CD14-positive monocyte (primary cell): ENCODE measurements around the gene LIF. TPM values are rescaled to one million over a fixed set of nuclear protein-coding genes. Genes with fewer than 3 reads are reported as not detected.
"Not testable (repeated sequence)": the region's sequence is repeated elsewhere in the genome, so short reads cannot be mapped to it uniquely, and the experiment has no call there.

Experiments used
- DNase-seq, 3 donors: peaks; one replicate each; pipeline ENCODE4 v3.0.0-alpha.2; 2011 to 2022
- H2AFZ ChIP-seq: 2 replicates; pipeline ENCODE4 v1.6.0; 2012; ENCODE audit warnings: mild to moderate bottlenecking, low read depth, low read length, inconsistent platforms; ENCODE audit not compliant: insufficient read depth, poor library complexity, severe bottlenecking
- H3K27ac ChIP-seq, 2 donors: 1 replicate in 1 of 2; 2 replicates in 1 of 2; pipeline ENCODE4 v1.5.1; 2012 to 2013; ENCODE audit warnings: low read length in 2 of 2, control low read depth in 1 of 2, inconsistent platforms in 1 of 2, low read depth in 1 of 2, mild to moderate bottlenecking in 1 of 2
- H3K27me3 ChIP-seq, 2 donors: one replicate each; pipeline versions ENCODE4 v1.6.0 to v1.6.1; 2011 to 2013; ENCODE audit warnings: low read length in 2 of 2; ENCODE audit not compliant: control insufficient read depth in 2 of 2, insufficient read depth in 2 of 2
- H3K36me3 ChIP-seq, 2 donors: replicated peaks in 1 of 2; 1 replicate in 1 of 2; 2 replicates in 1 of 2; pipeline versions ENCODE4 v1.5.1 to v1.6.1; 2012 to 2013; ENCODE audit warnings: low read length in 2 of 2, control low read depth in 1 of 2, inconsistent platforms in 1 of 2, mild to moderate bottlenecking in 1 of 2; ENCODE audit not compliant: insufficient read depth in 2 of 2, control insufficient read depth in 1 of 2
- H3K4me1 ChIP-seq, 2 donors: 1 replicate in 1 of 2; 2 replicates in 1 of 2; pipeline versions ENCODE4 v1.5.1 to v1.6.1; 2012 to 2013; ENCODE audit warnings: low read length in 2 of 2, control low read depth in 1 of 2, inconsistent platforms in 1 of 2, mild to moderate bottlenecking in 1 of 2, moderate library complexity in 1 of 2; ENCODE audit not compliant: insufficient read depth in 2 of 2, control insufficient read depth in 1 of 2
- H3K4me2 ChIP-seq: replicated peaks from 2 replicates; pipeline ENCODE3; 2012; ENCODE audit warnings: low read length, moderate library complexity, mild to moderate bottlenecking; ENCODE audit not compliant: poor library complexity, severe bottlenecking; ENCODE audit errors: extremely low read depth
- H3K4me3 ChIP-seq, 3 experiments: fragments of 200-600 bp in 1 of 3; sonication (generic) in 1 of 3; replicated peaks in 1 of 3; 1 replicate in 2 of 3; 2 replicates in 1 of 3; pipeline ENCODE4 v1.5.1; 2011 to 2013; ENCODE audit warnings: low read length in 3 of 3, mild to moderate bottlenecking in 3 of 3, control low read depth in 2 of 3, low read depth in 2 of 3, inconsistent platforms in 1 of 3, moderate library complexity in 1 of 3
- H3K79me2 ChIP-seq: 2 replicates; pipeline ENCODE4 v1.6.0; 2012; ENCODE audit warnings: mild to moderate bottlenecking, control low read depth, inconsistent platforms, low read length, moderate library complexity; ENCODE audit not compliant: insufficient read depth
- H3K9ac ChIP-seq: 2 replicates; pipeline ENCODE4 v1.6.0; 2017; ENCODE audit warnings: low read length, mild to moderate bottlenecking; ENCODE audit not compliant: insufficient read depth, poor library complexity, severe bottlenecking
- H3K9me3 ChIP-seq, 2 donors: replicated peaks in 1 of 2; 1 replicate in 1 of 2; 2 replicates in 1 of 2; pipeline versions ENCODE4 v1.5.1 to v1.6.1; 2012 to 2013; ENCODE audit warnings: low read length in 2 of 2, control low read depth in 1 of 2; ENCODE audit not compliant: control insufficient read depth in 1 of 2, insufficient read depth in 1 of 2
- H4K20me1 ChIP-seq: 2 replicates; pipeline ENCODE4 v1.6.0; 2012; ENCODE audit warnings: mild to moderate bottlenecking, low read length, control low read depth, moderate library complexity; ENCODE audit not compliant: insufficient read depth
- H3K27ac Mint-ChIP-seq, 7 donors: one replicate each; pipeline ENCODE4 v1.8.0; 2020; ENCODE audit warnings: mild to moderate bottlenecking in 7 of 7, mixed read lengths in 7 of 7, moderate library complexity in 6 of 7, inconsistent platforms in 2 of 7
- H3K27me3 Mint-ChIP-seq, 3 donors: one replicate each; pipeline ENCODE4 v1.8.0; 2021 to 2022; ENCODE audit warnings: low read depth in 3 of 3, mild to moderate bottlenecking in 3 of 3, mixed read lengths in 3 of 3, moderate library complexity in 3 of 3, inconsistent platforms in 1 of 3
- H3K36me3 Mint-ChIP-seq, 2 donors: one replicate each; pipeline ENCODE4 v1.8.0; 2020; ENCODE audit warnings: mixed read lengths in 2 of 2, inconsistent platforms in 1 of 2, mild to moderate bottlenecking in 1 of 2
- H3K4me1 Mint-ChIP-seq: one replicate; pipeline ENCODE4 v1.8.0; 2020; ENCODE audit warnings: mild to moderate bottlenecking, mixed read lengths
- H3K4me3 Mint-ChIP-seq, 2 donors: one replicate each; pipeline ENCODE4 v1.8.0; 2020; ENCODE audit warnings: mild to moderate bottlenecking in 2 of 2, mixed read lengths in 2 of 2, moderate library complexity in 1 of 2
- H3K9me3 Mint-ChIP-seq, 7 donors: one replicate each; pipeline ENCODE4 v1.8.0; 2020 to 2022; ENCODE audit warnings: mixed read lengths in 7 of 7, mild to moderate bottlenecking in 6 of 7, moderate library complexity in 6 of 7, inconsistent platforms in 2 of 7
- CTCF ChIP-seq: fragments of 200-600 bp; IDR thresholded peaks from one replicate; pipeline ENCODE4 v1.8.0; 2022; ENCODE audit warnings: antibody characterized with exemption, mild to moderate bottlenecking
- WGBS: methylation state at CpG from one replicate; pipeline ENCODE4 v1.1.5; 2013; ENCODE audit warnings: missing lambda C conversion rate; ENCODE audit not compliant: insufficient coverage; 5-methylcytosine and 5-hydroxymethylcytosine counted together
- intact Hi-C, 2 donors: fragments of 100-400 bp; cut with micrococcal nuclease; formaldehyde crosslinking; loops; one replicate each; pipeline versions ENCODE4 v1.15.0 to v1.15.1; 2023
- polyA plus RNA-seq, 3 donors: library from polyadenylated mRNA; depleted of rRNA in 1 of 3; unstranded in 2 of 3; stranded (reverse) in 1 of 3; fragments of 300-500 nt in 2 of 3; fragments of >200 nt in 1 of 3; fragmentation: Illumina TruSeq in 2 of 3; gene quantifications; 1 replicate in 2 of 3; 2 replicates in 1 of 3; pipeline ENCODE4 v1.2.3, GENCODE V29; 2012 to 2021

The LIF gene
- polyA plus RNA-seq, 3 donors, result 7.0 TPM; not detected in 2

- no peaks in the 10 kb centered on the region for H3K9me3 ChIP-seq
- TF ChIP-seq CTCF, result no peak
- intact Hi-C loops, result loop anchor here in 1 of 2 donors (5.0 kb wide), 1 partner anchor 34 kb away; no protein-coding TSS in a partner anchor
- H4K20me1 ChIP-seq, result no peaks in the 10 kb centered on the region
- no peaks in the 10 kb centered on the region for H3K36me3 ChIP-seq
- peaks cover 0 to 5% (median 0%) of the 10 kb centered on the region in 7 donors for H3K9me3 Mint-ChIP-seq
- H3K4me1 Mint-ChIP-seq, result peaks cover 34% of the 10 kb centered on the region
- peak overlapping the region in 3 of 7 donors; percentile 24 to 64 (median 30) for H3K27ac Mint-ChIP-seq
- peaks cover 0 to 15% of the 10 kb centered on the region in 2 donors for H3K27me3 ChIP-seq
- H3K4me2 ChIP-seq, result no peak overlapping the region
- WGBS, result 91% methylated on average over 7 of the region's 10 CpGs
- H3K4me1 ChIP-seq, result peaks cover 31 to 39% of the 10 kb centered on the region in 2 donors
- H3K27me3 Mint-ChIP-seq, result peaks cover 23 to 31% (median 26%) of the 10 kb centered on the region in 3 donors
- H3K4me3 Mint-ChIP-seq, result no peak overlapping the region
- no peak for DNase-seq
- no peaks in the 10 kb centered on the region for H3K36me3 Mint-ChIP-seq
- no peak overlapping the region for H3K4me3 ChIP-seq
- no peak overlapping the region for H3K9ac ChIP-seq
- no peaks in the 10 kb centered on the region for H3K79me2 ChIP-seq
- H3K27ac ChIP-seq, result no peak overlapping the region
- no peak overlapping the region for H2AFZ ChIP-seq
Measured at GRCh38 chr22:30216710-30217109, 29.8 kb downstream of the LIF start.

GRCh38 chr22:30216272-30216671, 30.3 kb downstream of the LIF start:
- WGBS, result 100% methylated on average over 1 of the region's 3 CpGs
- not testable (repeated sequence) for H3K27ac Mint-ChIP-seq, H3K9me3 Mint-ChIP-seq, H3K9ac ChIP-seq, H3K4me3 Mint-ChIP-seq, H3K79me2 ChIP-seq, DNase-seq, H3K4me3 ChIP-seq, H3K27ac ChIP-seq, H3K4me2 ChIP-seq, H2AFZ ChIP-seq, H3K9me3 ChIP-seq, H3K36me3 Mint-ChIP-seq, H3K36me3 ChIP-seq, H4K20me1 ChIP-seq
- peaks cover 30 to 38% of the 10 kb centered on the region in 2 donors for H3K4me1 ChIP-seq
- H3K27me3 ChIP-seq, result peaks cover 0 to 11% of the 10 kb centered on the region in 2 donors
- peaks cover 34% of the 10 kb centered on the region for H3K4me1 Mint-ChIP-seq
- peaks cover 19 to 30% (median 22%) of the 10 kb centered on the region in 3 donors for H3K27me3 Mint-ChIP-seq
- intact Hi-C loops, result loop anchor here in 1 of 2 donors (5.0 kb wide), 1 partner anchor 34 kb away; no protein-coding TSS in a partner anchor
